Endothelial cell (in vitro differentiated cells): Measurements from ENCODE around the gene IPO13. TPM values are rescaled to one million over a fixed set of nuclear protein-coding genes. Genes with fewer than 3 reads are reported as not detected.

ENCODE experiments used
- DNase-seq: peaks from one replicate; pipeline ENCODE4 v3.0.0; 2021; ENCODE audit warnings: low spot score
- H3K27ac Mint-ChIP-seq: one replicate; pipeline ENCODE4 v1.8.0; 2021; ENCODE audit warnings: mixed read lengths, inconsistent platforms; ENCODE audit not compliant: unreplicated experiment
- H3K27me3 Mint-ChIP-seq: one replicate; pipeline ENCODE4 v1.8.0; 2021; ENCODE audit warnings: mild to moderate bottlenecking, moderate library complexity, mixed read lengths, inconsistent platforms; ENCODE audit not compliant: unreplicated experiment
- H3K36me3 Mint-ChIP-seq: one replicate; pipeline ENCODE4 v1.8.0; 2021; ENCODE audit warnings: mild to moderate bottlenecking, low read depth, mixed read lengths, inconsistent platforms; ENCODE audit not compliant: unreplicated experiment
- H3K4me1 Mint-ChIP-seq: one replicate; pipeline ENCODE4 v1.8.0; 2021; ENCODE audit warnings: mild to moderate bottlenecking, mixed read lengths, inconsistent platforms; ENCODE audit not compliant: unreplicated experiment
- H3K4me3 Mint-ChIP-seq: one replicate; pipeline ENCODE4 v1.8.0; 2021; ENCODE audit warnings: mild to moderate bottlenecking, mixed read lengths, inconsistent platforms; ENCODE audit not compliant: unreplicated experiment
- H3K9me3 Mint-ChIP-seq: one replicate; pipeline ENCODE4 v1.8.0; 2021; ENCODE audit warnings: mixed read lengths, inconsistent platforms; ENCODE audit not compliant: unreplicated experiment
- total RNA-seq: library from RNA; stranded (reverse); fragmentation: NEBNext Ultra II Directional; extraction: Animal tissue kit (Norgen Biotek cat#: 25700); gene quantifications from one replicate; pipeline ENCODE4 v1.2.1, GENCODE V29; 2021; ENCODE audit not compliant: unreplicated experiment
- TF ChIP-seq, protein P1 (sequence below): fragments of 200-600 bp; sonication (generic); IDR thresholded peaks from one replicate; pipeline ENCODE4 v1.5.0; 2021; ENCODE audit warnings: antibody characterized with exemption; ENCODE audit not compliant: unreplicated experiment

The IPO13 gene
- total RNA-seq, 1 donor from 2014 or later: 31.5 TPM

DNA sequence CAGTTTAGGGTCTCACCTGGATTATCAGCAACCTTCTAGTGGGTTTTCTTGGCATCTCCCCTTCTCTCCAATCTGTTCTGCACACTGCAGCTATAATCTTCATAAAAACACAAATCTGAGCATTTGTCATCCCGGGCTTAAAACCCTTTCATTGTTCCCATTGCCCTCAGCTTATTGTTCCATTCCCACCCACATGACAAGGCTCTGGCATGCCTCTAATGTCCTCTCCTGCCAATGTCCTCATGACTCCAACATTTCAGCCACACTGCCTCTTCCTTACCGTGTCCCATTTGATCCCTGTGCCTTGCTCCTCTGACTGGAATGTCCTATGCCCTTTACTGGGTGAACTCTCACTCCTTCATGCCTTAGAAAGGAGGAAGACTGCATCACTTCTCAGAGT, 15.6 kb downstream of the IPO13 start:
- no peaks in the 10 kb centered on the region for H3K4me1 Mint-ChIP-seq
- H3K36me3 Mint-ChIP-seq: peaks cover 34% of the 10 kb centered on the region
- H3K27me3 Mint-ChIP-seq: peaks cover 2% of the 10 kb centered on the region
- TF ChIP-seq, protein P1, sequence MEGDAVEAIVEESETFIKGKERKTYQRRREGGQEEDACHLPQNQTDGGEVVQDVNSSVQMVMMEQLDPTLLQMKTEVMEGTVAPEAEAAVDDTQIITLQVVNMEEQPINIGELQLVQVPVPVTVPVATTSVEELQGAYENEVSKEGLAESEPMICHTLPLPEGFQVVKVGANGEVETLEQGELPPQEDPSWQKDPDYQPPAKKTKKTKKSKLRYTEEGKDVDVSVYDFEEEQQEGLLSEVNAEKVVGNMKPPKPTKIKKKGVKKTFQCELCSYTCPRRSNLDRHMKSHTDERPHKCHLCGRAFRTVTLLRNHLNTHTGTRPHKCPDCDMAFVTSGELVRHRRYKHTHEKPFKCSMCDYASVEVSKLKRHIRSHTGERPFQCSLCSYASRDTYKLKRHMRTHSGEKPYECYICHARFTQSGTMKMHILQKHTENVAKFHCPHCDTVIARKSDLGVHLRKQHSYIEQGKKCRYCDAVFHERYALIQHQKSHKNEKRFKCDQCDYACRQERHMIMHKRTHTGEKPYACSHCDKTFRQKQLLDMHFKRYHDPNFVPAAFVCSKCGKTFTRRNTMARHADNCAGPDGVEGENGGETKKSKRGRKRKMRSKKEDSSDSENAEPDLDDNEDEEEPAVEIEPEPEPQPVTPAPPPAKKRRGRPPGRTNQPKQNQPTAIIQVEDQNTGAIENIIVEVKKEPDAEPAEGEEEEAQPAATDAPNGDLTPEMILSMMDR: no peak
- no peak for DNase-seq
- no peaks in the 10 kb centered on the region for H3K9me3 Mint-ChIP-seq
- H3K27ac Mint-ChIP-seq: peak overlapping the region; percentile 17
- H3K4me3 Mint-ChIP-seq: peak overlapping the region; percentile 32

DNA sequence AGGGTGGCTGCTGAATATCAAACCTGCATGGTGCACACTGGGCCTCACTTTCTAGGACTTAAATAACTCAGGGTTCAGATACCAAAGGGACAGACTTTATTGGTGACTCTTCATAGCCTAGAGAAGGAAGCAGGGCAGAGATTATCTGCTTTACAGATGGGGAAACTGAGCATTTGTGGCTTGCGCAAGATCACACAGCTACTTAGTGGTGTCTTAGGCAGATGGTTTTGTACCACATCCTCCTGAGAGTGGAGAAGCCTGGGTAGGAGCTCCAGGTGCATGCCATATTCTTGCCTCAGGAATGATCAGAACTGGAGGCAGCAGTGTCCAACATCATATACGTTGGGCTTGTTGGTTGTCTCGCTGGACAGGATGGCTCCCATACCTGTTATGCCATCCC, 16.3 kb downstream of the IPO13 start:
- H3K4me1 Mint-ChIP-seq: no peaks in the 10 kb centered on the region
- no peak overlapping the region for H3K27ac Mint-ChIP-seq
- peaks cover 37% of the 10 kb centered on the region for H3K36me3 Mint-ChIP-seq

DNA sequence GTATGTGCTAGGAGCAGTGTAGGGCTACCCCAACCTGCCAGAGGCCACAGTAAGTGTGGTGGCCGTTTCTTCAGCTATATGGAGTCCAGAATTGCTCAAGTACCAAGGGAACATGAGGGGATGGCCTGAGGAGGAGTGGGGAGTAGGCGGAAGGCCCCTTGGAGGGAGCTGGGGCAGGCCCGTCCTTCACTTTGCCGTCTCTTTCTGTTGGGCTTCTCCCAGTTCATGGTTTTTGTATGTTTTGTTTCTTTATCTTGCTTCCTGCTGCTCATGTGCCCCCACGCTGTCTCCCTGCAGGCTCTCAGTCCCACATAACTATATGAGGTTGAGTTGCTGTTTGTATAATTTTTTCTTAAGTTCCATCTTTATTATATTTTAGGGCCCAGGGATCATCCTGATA, 17.1 kb downstream of the IPO13 start:
- H3K27ac Mint-ChIP-seq: no peak overlapping the region
- H3K36me3 Mint-ChIP-seq: peaks cover 31% of the 10 kb centered on the region
- H3K9me3 Mint-ChIP-seq: no peaks in the 10 kb centered on the region

More for the DNA sequence above, 16.3 kb downstream of the IPO13 start:
- no peak overlapping the region for H3K4me3 Mint-ChIP-seq
- no peak for DNase-seq
- H3K27me3 Mint-ChIP-seq: peaks cover 2% of the 10 kb centered on the region
- no peaks in the 10 kb centered on the region for H3K9me3 Mint-ChIP-seq
- TF ChIP-seq, protein P1: no peak

DNA sequence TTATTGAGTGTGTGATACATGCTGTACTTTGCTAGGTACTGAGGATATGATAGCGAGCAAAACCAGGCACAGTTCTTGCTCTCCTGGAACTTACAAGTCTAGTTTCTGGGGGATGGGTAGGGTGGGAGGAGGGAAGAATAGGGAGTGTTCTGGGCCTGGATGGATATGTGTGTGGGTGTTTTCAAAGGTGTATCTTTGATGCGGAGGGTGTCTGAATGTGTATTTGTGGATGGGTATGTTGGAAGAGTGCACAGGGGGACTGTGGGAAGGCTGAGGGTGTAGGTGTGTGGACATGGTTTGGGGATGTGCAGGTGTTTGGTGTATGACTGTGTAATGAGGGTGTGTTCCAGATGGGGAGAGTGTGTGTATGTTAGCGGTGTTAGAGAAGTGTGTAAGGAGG, 18.6 kb downstream of the IPO13 start:
- H3K27me3 Mint-ChIP-seq: peaks cover 7% of the 10 kb centered on the region
- no peaks in the 10 kb centered on the region for H3K9me3 Mint-ChIP-seq
- TF ChIP-seq, protein P1: no peak
- peaks cover 5% of the 10 kb centered on the region for H3K4me1 Mint-ChIP-seq
- H3K4me3 Mint-ChIP-seq: no peak overlapping the region
- no peak for DNase-seq
- H3K27ac Mint-ChIP-seq: no peak overlapping the region
- peaks cover 24% of the 10 kb centered on the region for H3K36me3 Mint-ChIP-seq

More for the DNA sequence above, 17.1 kb downstream of the IPO13 start:
- no peak for DNase-seq
- Mint-ChIP-seq H3K4me1 (no peaks in the 10 kb centered on the region), H3K27me3 (peaks cover 7% of the 10 kb centered on the region), H3K4me3 (no peak overlapping the region)
- TF ChIP-seq, protein P1: no peak

DNA sequence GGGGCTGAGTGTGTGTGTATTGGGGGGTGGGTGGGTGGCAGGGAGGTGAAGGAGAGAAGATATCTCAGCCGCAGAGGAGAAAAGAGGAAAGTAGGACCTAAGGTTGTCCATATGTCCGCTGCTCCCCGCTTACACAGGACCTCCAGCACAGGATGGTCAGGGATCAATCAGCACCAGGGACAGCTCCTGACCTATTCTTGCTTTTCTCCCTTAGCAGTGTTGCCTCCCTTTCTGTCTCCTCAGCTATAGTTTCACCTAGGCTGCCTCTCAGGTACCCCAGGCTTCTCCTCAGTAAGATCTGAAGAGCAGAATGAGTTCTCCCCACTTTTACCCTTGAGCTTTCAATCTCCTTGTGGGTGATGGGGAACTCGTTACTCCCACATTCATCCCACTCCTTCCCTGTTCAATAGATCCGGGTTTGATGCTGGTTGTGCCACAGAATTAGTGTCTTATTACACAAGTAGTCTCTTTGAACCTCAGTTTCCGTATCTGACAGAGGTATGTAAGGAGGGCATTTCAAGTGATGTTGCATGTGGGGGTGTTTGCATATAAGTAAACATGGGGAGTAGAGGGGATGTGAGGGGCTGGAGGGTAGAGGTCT, 21.7 kb downstream of the IPO13 start:
- Mint-ChIP-seq H3K36me3 (peaks cover 11% of the 10 kb centered on the region), H3K4me1 (peaks cover 10% of the 10 kb centered on the region), H3K27ac (no peak overlapping the region), H3K4me3 (peak overlapping the region; percentile 79), H3K27me3 (peaks cover 5% of the 10 kb centered on the region), H3K9me3 (no peaks in the 10 kb centered on the region)
- peak; percentile 65 for DNase-seq
- TF ChIP-seq, protein P1: no peak
